MCF 10A (cell line): ENCODE measurements around the gene EFCAB14. TPM values are rescaled to one million over a fixed set of nuclear protein-coding genes. Genes with fewer than 3 reads are reported as not detected.
"Not testable (repeated sequence)": the region's sequence is repeated elsewhere in the genome, so short reads cannot be mapped to it uniquely, and the experiment has no call there.

Source experiments
- BruUV-seq: library from RNA; stranded (reverse); fragments of 400-500 nt; replicated peaks from 2 replicates; lab custom pipeline; 2021; lab: Mats Ljungman, UMichigan
- CTCF ChIA-PET: fragments of 300-600 bp; sonication (Branson Sonifier 250); formaldehyde crosslinking; extraction: SDS; loops from one replicate; lab custom pipeline; 2021; ENCODE audit warnings: antibody characterized with exemption, inconsistent platforms; lab: Yijun Ruan, JAX
- POLR2A ChIA-PET: fragments of 300-600, 350-650 bp; sonication (Branson Sonifier 250); formaldehyde crosslinking; extraction: SDS; loops from one replicate; lab custom pipeline; 2020; ENCODE audit warnings: antibody characterized with exemption, inconsistent platforms; lab: Yijun Ruan, JAX
- DNase-seq: peaks from one replicate; pipeline ENCODE4 v3.0.0-alpha.2; 2018; ENCODE audit not compliant: unreplicated experiment
- H3K27ac Mint-ChIP-seq: one replicate; pipeline ENCODE4 v1.8.0; 2022; ENCODE audit warnings: mild to moderate bottlenecking, low read depth, mixed read lengths; ENCODE audit not compliant: unreplicated experiment
- H3K27me3 Mint-ChIP-seq: one replicate; pipeline ENCODE4 v1.8.0; 2022; ENCODE audit warnings: mixed read lengths; ENCODE audit not compliant: insufficient read depth, unreplicated experiment
- H3K36me3 Mint-ChIP-seq: one replicate; pipeline ENCODE4 v1.8.0; 2022; ENCODE audit warnings: mild to moderate bottlenecking, moderate library complexity, mixed read lengths; ENCODE audit not compliant: insufficient read depth, unreplicated experiment
- H3K4me1 Mint-ChIP-seq: one replicate; pipeline ENCODE4 v1.8.0; 2022; ENCODE audit warnings: mixed read lengths; ENCODE audit not compliant: insufficient read depth, unreplicated experiment
- H3K4me3 Mint-ChIP-seq: one replicate; pipeline ENCODE4 v1.8.0; 2022; ENCODE audit warnings: mild to moderate bottlenecking, moderate library complexity, mixed read lengths; ENCODE audit not compliant: unreplicated experiment
- H3K9me3 Mint-ChIP-seq: one replicate; pipeline ENCODE4 v1.8.0; 2022; ENCODE audit warnings: mixed read lengths; ENCODE audit not compliant: unreplicated experiment
- CTCF ChIP-seq: fragments of 200-600 bp; IDR thresholded peaks from one replicate; pipeline ENCODE4 v1.8.0; 2022; ENCODE audit warnings: antibody characterized with exemption, mild to moderate bottlenecking; ENCODE audit not compliant: unreplicated experiment
- intact Hi-C: fragments of 100-400 bp; cut with micrococcal nuclease; formaldehyde crosslinking; loops from 2 replicates; pipeline ENCODE4 v1.14.1; 2022
- total RNA-seq: library from RNA; stranded (reverse); gene quantifications from 2 replicates; pipeline ENCODE4 v1.2.3, GENCODE V29; 2022

EFCAB14 gene
- total RNA-seq, 1 experiment from 2014 or later = 33.9 TPM

- no peak for TF ChIP-seq CTCF
- no peak overlapping the region for H3K4me3 Mint-ChIP-seq
- no peaks in the 10 kb centered on the region for H3K9me3 Mint-ChIP-seq
- ChIA-PET POLR2A (no interaction called here), CTCF (interaction anchor here (0.6 kb wide), 1 partner anchor 58 kb away, joined by 3 read pairs; no protein-coding TSS in a partner anchor)
- H3K27me3 Mint-ChIP-seq = no peaks in the 10 kb centered on the region
- H3K4me1 Mint-ChIP-seq = peaks cover 14% of the 10 kb centered on the region
- no peak overlapping the region for H3K27ac Mint-ChIP-seq
- H3K36me3 Mint-ChIP-seq = peaks cover 12% of the 10 kb centered on the region
- no TSS peak for BruUV-seq
- DNase-seq = no peak
- intact Hi-C loops = no loop called here
Observed at GRCh38 chr1:46670134-46670533, 48.8 kb downstream of the EFCAB14 start.

- Mint-ChIP-seq H3K27ac (peak within 1 kb of the TSS; percentile 54), H3K4me1 (peaks cover 14% of the 10 kb centered on the region), H3K27me3 (no peaks in the 10 kb centered on the region), H3K36me3 (peaks cover 28% of the 10 kb centered on the region), H3K4me3 (no peak within 1 kb of the TSS), H3K9me3 (no peaks in the 10 kb centered on the region)
- POLR2A ChIA-PET = interaction anchor here (0.6 to 3.7 kb wide), 15 partner anchors 10 to 1090 kb away, joined by 3 to 18 read pairs (median 4); partner anchors contain the start of genes EFCAB14, MKNK1 and MOB3C
- peak; percentile 35 for DNase-seq
- CTCF ChIA-PET = interaction anchor here (0.6 to 1.1 kb wide), 8 partner anchors 9 to 364 kb away, joined by 3 to 4 read pairs (median 3); no protein-coding TSS in a partner anchor
- BruUV-seq = no TSS peak
- intact Hi-C loops = no loop called here
- no peak for TF ChIP-seq CTCF
Observed at GRCh38 chr1:46667782-46668760, 50.8 kb downstream of the EFCAB14 start, which contains the start of gene ATPAF1. ATPAF1 (minus strand) TSS chr1:46668364; CDS start chr1:46668322, 42 bp downstream.

GRCh38 chr1:46665983-46666382 lies 52.9 kb downstream of the EFCAB14 start:
- Mint-ChIP-seq H3K27me3 (no peaks in the 10 kb centered on the region), H3K4me3 (no peak overlapping the region), H3K9me3 (no peaks in the 10 kb centered on the region), H3K36me3 (peaks cover 32% of the 10 kb centered on the region), H3K4me1 (peaks cover 14% of the 10 kb centered on the region), H3K27ac (no peak overlapping the region)
- ChIA-PET CTCF (interaction anchor here (0.6 to 1.4 kb wide), 3 partner anchors 11 to 47 kb away, joined by 3 to 4 read pairs (median 3); no protein-coding TSS in a partner anchor), POLR2A (interaction anchor here (0.9 to 3.7 kb wide), 3 partner anchors 22 to 53 kb away, joined by 3 to 18 read pairs (median 3); partner anchors contain the start of gene EFCAB14)
- TF ChIP-seq CTCF = no peak
- no TSS peak for BruUV-seq
- no peak for DNase-seq
- intact Hi-C loops = no loop called here

GRCh38 chr1:46662919-46663318 lies 56.0 kb downstream of the EFCAB14 start:
- H3K27me3 Mint-ChIP-seq, intact Hi-C loops, H3K9me3 Mint-ChIP-seq, POLR2A ChIA-PET, DNase-seq, BruUV-seq, H3K27ac Mint-ChIP-seq, H3K4me3 Mint-ChIP-seq: not testable (repeated sequence)
- peaks cover 14% of the 10 kb centered on the region for H3K4me1 Mint-ChIP-seq
- CTCF ChIA-PET = interaction anchor here (0.6 kb wide), 1 partner anchor 213 kb away, joined by 3 read pairs; no protein-coding TSS in a partner anchor
- peaks cover 52% of the 10 kb centered on the region for H3K36me3 Mint-ChIP-seq

GRCh38 chr1:46660116-46660515 lies 58.8 kb downstream of the EFCAB14 start:
- peaks cover 59% of the 10 kb centered on the region for H3K36me3 Mint-ChIP-seq
- POLR2A ChIA-PET, intact Hi-C loops, H3K4me3 Mint-ChIP-seq, H3K27ac Mint-ChIP-seq, BruUV-seq, DNase-seq, H3K9me3 Mint-ChIP-seq, H3K27me3 Mint-ChIP-seq, H3K4me1 Mint-ChIP-seq: not testable (repeated sequence)
- CTCF ChIA-PET = interaction anchor here (1.1 kb wide), 1 partner anchor 16 kb away, joined by 5 read pairs; no protein-coding TSS in a partner anchor
